Brain microvascular endothelial cell (primary cell): ENCODE data around the gene CLDN1.
A peak's percentile ranks its signal among the peaks of the same experiment; 100 is the strongest.

Source experiments
- DNase-seq: peaks from one replicate; pipeline ENCODE4 v3.0.0-alpha.2; 2020
- H3K27ac ChIP-seq: fragments of 250-450 bp; sonication (Bioruptor Pico); 2 replicates; pipeline ENCODE4 v1.5.1; 2020; ENCODE audit warnings: mild to moderate bottlenecking, moderate library complexity
- H3K27me3 ChIP-seq: fragments of 250-450 bp; sonication (Bioruptor Pico); replicated peaks from 2 replicates; pipeline ENCODE4 v1.5.1; 2020; ENCODE audit warnings: mild to moderate bottlenecking
- H3K36me3 ChIP-seq: fragments of 250-450 bp; sonication (Bioruptor Pico); replicated peaks from 2 replicates; pipeline ENCODE4 v1.5.1; 2020; ENCODE audit warnings: mild to moderate bottlenecking
- H3K4me3 ChIP-seq: 2 replicates; pipeline ENCODE4 v1.5.1; 2011; ENCODE audit warnings: low read depth, mild to moderate bottlenecking, control low read depth, low read length, moderate library complexity
- in situ Hi-C: cut with HindIII; loops from 2 replicates; pipeline ENCODE4 v1.10.0; 2017; ENCODE audit warnings: low sequenced_read_pairs, low pct_ligation_motif_present
- TF ChIP-seq, protein P1 (sequence below): IDR thresholded peaks from 2 replicates; pipeline ENCODE4 v1.5.1; 2011; ENCODE audit warnings: low read depth, mild to moderate bottlenecking, moderate library complexity, low read length, control low read depth, inconsistent platforms; ENCODE audit errors: missing control alignments

Gene CLDN1

GRCh38 chr3:190261740-190262139 lies 60.5 kb downstream of the CLDN1 start:
- Histone ChIP-seq H3K27ac (no peak overlapping the region), H3K27me3 (no peaks in the 10 kb centered on the region), H3K36me3 (no peaks in the 10 kb centered on the region), H3K4me3 (no peak overlapping the region)
- no peak for DNase-seq
- TF ChIP-seq, protein P1, sequence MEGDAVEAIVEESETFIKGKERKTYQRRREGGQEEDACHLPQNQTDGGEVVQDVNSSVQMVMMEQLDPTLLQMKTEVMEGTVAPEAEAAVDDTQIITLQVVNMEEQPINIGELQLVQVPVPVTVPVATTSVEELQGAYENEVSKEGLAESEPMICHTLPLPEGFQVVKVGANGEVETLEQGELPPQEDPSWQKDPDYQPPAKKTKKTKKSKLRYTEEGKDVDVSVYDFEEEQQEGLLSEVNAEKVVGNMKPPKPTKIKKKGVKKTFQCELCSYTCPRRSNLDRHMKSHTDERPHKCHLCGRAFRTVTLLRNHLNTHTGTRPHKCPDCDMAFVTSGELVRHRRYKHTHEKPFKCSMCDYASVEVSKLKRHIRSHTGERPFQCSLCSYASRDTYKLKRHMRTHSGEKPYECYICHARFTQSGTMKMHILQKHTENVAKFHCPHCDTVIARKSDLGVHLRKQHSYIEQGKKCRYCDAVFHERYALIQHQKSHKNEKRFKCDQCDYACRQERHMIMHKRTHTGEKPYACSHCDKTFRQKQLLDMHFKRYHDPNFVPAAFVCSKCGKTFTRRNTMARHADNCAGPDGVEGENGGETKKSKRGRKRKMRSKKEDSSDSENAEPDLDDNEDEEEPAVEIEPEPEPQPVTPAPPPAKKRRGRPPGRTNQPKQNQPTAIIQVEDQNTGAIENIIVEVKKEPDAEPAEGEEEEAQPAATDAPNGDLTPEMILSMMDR: no peak
- in situ Hi-C loops: no loop called here

DNA sequence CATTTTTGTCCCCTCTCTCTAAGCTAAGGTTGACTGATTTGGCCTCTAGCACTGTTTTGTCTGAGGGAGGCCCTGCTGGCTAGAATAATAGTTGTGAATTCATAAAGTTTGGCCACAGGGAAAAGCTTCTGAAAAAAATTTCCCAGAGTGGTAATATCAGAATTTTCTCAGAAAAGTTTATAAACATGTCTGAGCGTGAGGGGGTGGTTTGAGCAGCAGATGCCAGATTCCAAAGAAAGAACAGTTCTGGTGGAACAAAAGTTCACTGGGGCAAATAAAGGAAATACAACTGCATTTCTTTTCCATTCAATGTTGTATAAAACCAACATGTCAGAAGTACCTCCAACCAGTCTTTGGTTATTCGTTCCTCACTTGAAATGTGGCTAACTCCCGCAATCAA lies 61.2 kb downstream of the CLDN1 start:
- DNase-seq: peak; percentile 4

GRCh38 chr3:190260301-190260700 lies 61.9 kb downstream of the CLDN1 start:
- H3K4me3 ChIP-seq: no peak overlapping the region
- TF ChIP-seq, protein P1: no peak
- in situ Hi-C loops: no loop called here
- H3K36me3 ChIP-seq: no peaks in the 10 kb centered on the region
- no peak for DNase-seq
- H3K27me3 ChIP-seq: no peaks in the 10 kb centered on the region
- no peak overlapping the region for H3K27ac ChIP-seq

More for the DNA sequence above, 61.2 kb downstream of the CLDN1 start:
- Histone ChIP-seq H3K27me3 (no peaks in the 10 kb centered on the region), H3K4me3 (no peak overlapping the region), H3K36me3 (no peaks in the 10 kb centered on the region), H3K27ac (no peak overlapping the region)
- TF ChIP-seq, protein P1: no peak
- in situ Hi-C loops: no loop called here

- TF ChIP-seq, protein P1: no peak
Measured at GRCh38 chr3:190258634-190259033, 63.6 kb downstream of the CLDN1 start.

More at GRCh38 chr3:190258634-190259033, 63.6 kb downstream of the CLDN1 start:
- Histone ChIP-seq H3K27me3 (no peaks in the 10 kb centered on the region), H3K36me3 (no peaks in the 10 kb centered on the region), H3K27ac (no peak overlapping the region), H3K4me3 (no peak overlapping the region)
- in situ Hi-C loops: no loop called here
- peak; percentile 38 for DNase-seq
